Raji (cell line): ENCODE results near the gene VDR.

Experiments used
- POLR2A ChIP-seq: IDR thresholded peaks from 2 replicates; pipeline ENCODE4 v1.6.1; 2011; ENCODE audit warnings: low read depth, low read length, control low read depth; ENCODE audit not compliant: insufficient read depth

Gene VDR

GRCh38 chr12:47907851-47908454 lies 3.2 kb upstream of the VDR start:
- TF ChIP-seq POLR2A = no peak

DNA sequence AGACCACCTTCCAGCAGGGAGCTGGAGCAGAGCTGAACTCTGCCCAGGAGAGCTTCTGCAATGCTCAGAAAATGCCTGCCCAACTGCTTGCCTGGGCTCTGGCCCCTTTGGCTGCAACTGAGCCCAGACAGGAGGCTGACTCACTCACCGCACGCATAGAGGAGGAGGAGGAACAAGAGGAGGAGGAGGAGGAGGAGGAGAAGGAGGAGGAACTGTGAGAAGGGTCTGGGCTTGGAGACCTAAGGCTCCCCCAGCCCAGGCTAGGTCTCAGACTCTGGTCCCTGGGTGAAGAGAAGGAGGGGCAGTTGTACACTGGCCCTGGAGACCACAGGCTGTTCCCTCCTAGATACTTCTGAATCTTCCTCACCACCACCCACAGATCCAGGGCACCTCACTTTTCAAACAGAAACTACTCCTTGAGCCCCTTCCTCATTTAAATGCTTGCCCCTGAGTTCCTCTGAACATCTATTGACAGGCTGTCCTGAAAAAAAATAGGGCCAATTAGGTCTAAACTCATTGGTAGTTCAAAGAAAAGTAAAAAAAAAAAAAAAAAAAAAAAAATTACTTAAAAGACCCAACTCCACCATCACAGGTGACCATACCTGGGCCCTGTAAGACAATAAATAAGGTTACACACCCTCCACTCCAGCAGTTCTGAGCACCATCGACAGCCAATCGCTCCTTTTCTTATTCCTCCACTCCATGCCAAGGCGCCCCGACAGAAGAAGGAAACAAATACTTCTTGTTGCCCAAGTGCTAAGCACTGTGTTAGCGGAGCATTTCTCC lies 674 bp downstream of the VDR start:
- no peak for TF ChIP-seq POLR2A

DNA sequence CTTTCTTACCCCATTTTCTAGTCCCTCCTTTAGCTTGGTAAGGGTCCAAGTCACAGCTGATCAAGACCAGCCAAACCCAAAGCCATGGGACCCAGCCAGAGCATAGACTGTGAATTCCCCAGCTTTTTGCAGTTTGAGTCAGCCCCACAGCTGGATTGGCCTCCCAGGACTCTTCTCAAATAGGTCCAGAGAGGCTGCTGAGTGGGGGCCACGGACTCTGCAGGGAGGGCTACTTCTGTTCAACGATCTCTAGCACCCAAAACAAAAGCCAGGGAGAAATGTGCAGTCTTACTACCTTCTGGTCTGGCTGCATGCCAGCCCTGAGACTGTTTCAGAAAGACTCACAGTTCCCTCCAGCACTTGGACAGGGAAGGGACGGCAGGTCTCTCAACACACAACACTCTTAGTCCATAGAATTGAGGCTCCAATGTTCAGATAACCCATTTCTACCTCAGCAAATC lies 1.6 kb downstream of the VDR start:
- TF ChIP-seq POLR2A = no peak

DNA sequence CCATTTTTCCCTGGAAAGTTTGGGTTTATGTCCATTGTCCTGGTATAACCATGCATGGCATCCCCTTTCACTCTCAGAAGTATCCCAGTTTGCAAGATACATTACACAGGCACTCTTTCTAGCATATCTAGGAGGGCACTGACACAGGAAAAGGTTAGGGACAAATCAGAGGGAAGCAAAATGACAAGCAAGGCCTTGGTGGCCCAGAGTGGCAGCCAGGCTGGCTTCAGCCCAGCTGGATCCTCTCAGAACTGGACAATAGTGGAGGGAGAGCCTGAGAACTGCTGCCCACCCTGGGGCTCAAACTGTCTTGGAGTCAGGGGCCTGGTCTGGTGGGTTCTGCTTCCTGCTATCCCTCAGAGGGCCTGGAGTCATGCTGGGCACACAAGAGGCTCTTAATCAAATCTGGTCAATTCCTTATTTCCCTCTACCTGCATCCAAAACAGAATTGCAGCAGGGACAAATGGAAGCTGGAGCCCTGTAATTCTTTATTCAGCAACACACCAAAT lies 2.6 kb downstream of the VDR start:
- TF ChIP-seq POLR2A = no peak

- no peak for TF ChIP-seq POLR2A
Measured at GRCh38 chr12:47901718-47902093, 3.1 kb downstream of the VDR start.

GRCh38 chr12:47901063-47901717 lies 3.6 kb downstream of the VDR start:
- TF ChIP-seq POLR2A = no peak

- TF ChIP-seq POLR2A = no peak
Measured at GRCh38 chr12:47900131-47901062, 4.4 kb downstream of the VDR start.

DNA sequence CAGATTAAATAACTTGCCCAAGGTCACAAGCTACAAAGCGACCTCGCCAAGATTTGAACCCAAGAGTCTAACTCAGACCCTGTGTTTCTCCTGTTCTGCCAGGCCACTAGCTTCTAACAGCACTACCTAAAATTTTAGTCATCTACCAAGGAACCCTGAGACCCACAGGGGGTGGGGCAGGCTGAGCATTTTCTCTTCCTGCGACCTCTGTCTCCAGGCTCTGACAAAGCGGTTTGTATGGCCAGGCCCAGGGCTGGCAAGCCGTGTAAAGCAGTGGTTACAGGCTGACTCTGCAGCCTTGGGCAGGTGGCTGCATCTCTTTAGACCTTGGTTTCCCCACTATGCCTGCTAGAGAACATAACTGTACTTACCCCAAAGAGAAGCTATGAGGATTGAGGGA lies 5.3 kb downstream of the VDR start:
- no peak for TF ChIP-seq POLR2A

DNA sequence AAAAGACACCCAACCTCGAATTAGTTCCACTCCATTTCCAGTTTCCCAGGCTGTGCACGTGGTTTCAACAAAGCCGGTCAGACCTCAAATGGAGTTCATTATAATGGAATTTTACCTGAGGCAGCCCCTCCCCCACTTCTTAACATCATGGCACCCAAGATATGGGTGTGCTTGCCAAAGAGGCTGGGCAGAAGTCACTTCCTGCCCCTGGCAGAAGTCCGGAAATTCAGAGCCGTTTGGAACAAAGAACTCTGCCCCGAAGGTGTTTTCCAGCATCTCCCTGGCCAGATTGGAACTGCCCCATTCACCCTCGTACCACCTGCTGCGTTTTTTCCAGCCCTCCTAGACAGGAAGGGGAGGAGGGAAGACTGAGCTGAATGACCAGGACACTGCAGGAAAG lies 8.2 kb downstream of the VDR start:
- TF ChIP-seq POLR2A = no peak

GRCh38 chr12:47896022-47896421 lies 8.8 kb downstream of the VDR start:
- TF ChIP-seq POLR2A = no peak

DNA sequence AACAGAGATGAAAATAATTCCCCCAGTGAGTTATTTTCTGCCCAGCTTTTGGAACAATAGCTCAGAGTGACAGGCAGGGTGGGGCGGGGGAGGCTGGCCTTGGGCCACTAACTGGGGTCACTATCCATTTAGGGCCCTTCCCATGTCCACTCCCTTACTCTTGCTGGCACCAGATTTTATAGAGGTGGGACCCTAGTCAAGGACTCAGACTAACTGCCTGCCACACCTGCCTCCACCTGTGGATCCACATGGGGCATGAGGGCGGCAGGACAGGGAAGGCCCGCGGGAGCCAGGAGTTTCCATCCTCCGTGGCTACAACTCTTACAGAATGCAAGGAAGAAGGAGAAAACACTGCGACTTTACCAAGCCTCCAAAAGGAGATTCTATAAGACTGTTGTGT lies 10.1 kb downstream of the VDR start:
- TF ChIP-seq POLR2A = no peak

DNA sequence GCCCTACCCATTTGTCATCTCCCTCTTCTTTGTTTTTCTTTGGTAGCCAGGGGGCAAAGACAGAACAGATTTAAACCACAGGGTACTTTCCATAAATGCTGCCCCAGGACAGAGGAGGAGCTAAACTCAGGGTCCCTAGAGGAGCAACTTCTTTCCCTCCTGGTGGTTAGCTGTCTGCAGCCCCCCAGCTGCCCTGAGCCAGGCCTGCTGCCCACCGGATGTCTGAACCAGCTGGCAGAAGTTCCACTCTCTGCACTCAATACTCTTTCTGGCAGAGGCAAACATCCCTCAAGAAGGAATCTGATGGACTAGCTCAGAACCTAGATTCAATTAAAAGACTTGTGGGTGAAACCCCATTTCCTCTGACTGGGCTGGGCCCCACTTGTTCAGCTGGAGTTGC lies 10.7 kb downstream of the VDR start:
- TF ChIP-seq POLR2A = no peak

GRCh38 chr12:47892819-47893218 lies 12.0 kb downstream of the VDR start:
- no peak for TF ChIP-seq POLR2A

GRCh38 chr12:47891356-47891755 lies 13.4 kb downstream of the VDR start:
- no peak for TF ChIP-seq POLR2A

DNA sequence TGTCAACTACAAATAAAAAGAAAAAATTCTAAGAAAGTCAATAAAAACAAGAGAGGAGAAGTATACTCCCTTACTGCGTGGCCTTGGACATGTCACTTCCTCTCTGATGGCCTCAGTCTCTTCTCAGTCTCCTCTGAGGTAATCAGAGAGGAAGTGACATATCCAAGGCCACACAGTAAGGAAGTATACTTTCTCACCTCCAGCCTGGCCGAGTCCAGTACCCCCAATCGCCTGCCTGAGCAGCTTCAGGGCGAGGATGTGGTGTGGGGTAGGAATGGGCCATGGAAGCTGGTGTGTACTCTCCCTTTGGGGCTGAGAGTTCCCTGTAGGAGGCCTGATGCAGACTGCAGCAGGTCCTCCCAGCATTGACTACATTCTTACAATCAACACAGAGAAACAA lies 15.8 kb downstream of the VDR start:
- TF ChIP-seq POLR2A = peak; percentile 25; the same call in 1 of the 2 replicates
